Cardiac muscle cell (in vitro differentiated cells and primary cell): ENCODE results near the gene CCDC90B. TPM values are rescaled to one million over a fixed set of nuclear protein-coding genes. Genes with fewer than 3 reads are reported as not detected.

Experiments used
- DNase-seq, 2 donors: peaks; one replicate each; pipeline versions ENCODE4 v3.0.0 to v3.0.0-alpha.2; 2010 to 2017; ENCODE audit warnings: low read depth in 1 of 2, low spot score in 1 of 2
- H3K27ac ChIP-seq: fragments of 200-600 bp; sonication (generic); 2 replicates; pipeline ENCODE4 v1.5.1; 2016
- H3K27me3 ChIP-seq: fragments of 200-600 bp; sonication (generic); 2 replicates; pipeline ENCODE4 v1.6.0; 2016; ENCODE audit warnings: control low read depth
- H3K36me3 ChIP-seq: fragments of 200-600 bp; sonication (generic); 2 replicates; pipeline ENCODE4 v1.5.1; 2016; ENCODE audit warnings: control low read depth
- H3K4me1 ChIP-seq: fragments of 200-600 bp; sonication (generic); 2 replicates; pipeline ENCODE4 v1.8.1; 2017; ENCODE audit warnings: low read depth, mild to moderate bottlenecking, mixed run types
- H3K4me3 ChIP-seq: fragments of 200-600 bp; sonication (generic); 2 replicates; pipeline ENCODE4 v1.5.1; 2016; ENCODE audit warnings: mild to moderate bottlenecking
- H3K9me3 ChIP-seq: fragments of 200-600 bp; sonication (generic); 2 replicates; pipeline ENCODE4 v1.5.1; 2017; ENCODE audit warnings: low read depth, mild to moderate bottlenecking, control low read depth
- polyA plus RNA-seq: library from polyadenylated mRNA; unstranded; fragments of >200 nt; fragmentation: Nextera tagmentation; extraction: Ambion mirVana; gene quantifications from 2 replicates; pipeline ENCODE4 v1.2.1, GENCODE V29; 2016
- total RNA-seq: library from RNA; depleted of rRNA; stranded (reverse); fragments of >200 nt; gene quantifications from 2 replicates; pipeline ENCODE4 v1.2.3, GENCODE V29; 2016
- TF ChIP-seq, protein P1 (sequence below): IDR thresholded peaks from 2 replicates; pipeline ENCODE4 v1.5.1; 2012; ENCODE audit warnings: low read depth, mild to moderate bottlenecking, low read length

CCDC90B gene
- total and polyA plus RNA-seq, 2 experiments from 2014 or later, result 58.8 to 94.1 TPM

DNA sequence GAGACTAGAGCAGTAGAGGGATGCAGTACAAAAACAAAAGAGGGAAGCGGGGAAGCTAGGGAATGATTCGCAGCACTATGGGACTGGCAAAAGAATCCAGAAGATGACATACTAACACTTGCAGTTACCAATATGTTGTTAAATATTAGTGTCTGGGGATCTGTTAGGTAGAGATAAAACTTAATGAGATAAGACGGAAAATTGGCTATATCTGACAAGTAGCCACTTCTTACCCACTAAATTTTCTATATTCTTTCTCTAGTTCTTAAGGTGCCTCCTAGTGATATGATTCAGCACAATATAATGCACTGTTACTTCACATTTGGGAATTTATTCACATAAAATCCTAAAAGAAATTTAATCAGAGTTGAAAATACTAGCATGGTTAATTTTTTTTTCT, 30.8 kb downstream of the CCDC90B start:
- DNase-seq, result no peak
- no peaks in the 10 kb centered on the region for H3K4me1 ChIP-seq
- TF ChIP-seq, protein P1, sequence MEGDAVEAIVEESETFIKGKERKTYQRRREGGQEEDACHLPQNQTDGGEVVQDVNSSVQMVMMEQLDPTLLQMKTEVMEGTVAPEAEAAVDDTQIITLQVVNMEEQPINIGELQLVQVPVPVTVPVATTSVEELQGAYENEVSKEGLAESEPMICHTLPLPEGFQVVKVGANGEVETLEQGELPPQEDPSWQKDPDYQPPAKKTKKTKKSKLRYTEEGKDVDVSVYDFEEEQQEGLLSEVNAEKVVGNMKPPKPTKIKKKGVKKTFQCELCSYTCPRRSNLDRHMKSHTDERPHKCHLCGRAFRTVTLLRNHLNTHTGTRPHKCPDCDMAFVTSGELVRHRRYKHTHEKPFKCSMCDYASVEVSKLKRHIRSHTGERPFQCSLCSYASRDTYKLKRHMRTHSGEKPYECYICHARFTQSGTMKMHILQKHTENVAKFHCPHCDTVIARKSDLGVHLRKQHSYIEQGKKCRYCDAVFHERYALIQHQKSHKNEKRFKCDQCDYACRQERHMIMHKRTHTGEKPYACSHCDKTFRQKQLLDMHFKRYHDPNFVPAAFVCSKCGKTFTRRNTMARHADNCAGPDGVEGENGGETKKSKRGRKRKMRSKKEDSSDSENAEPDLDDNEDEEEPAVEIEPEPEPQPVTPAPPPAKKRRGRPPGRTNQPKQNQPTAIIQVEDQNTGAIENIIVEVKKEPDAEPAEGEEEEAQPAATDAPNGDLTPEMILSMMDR, result no peak
- H3K4me3 ChIP-seq, result no peak overlapping the region
- no peaks in the 10 kb centered on the region for H3K9me3 ChIP-seq
- no peaks in the 10 kb centered on the region for H3K36me3 ChIP-seq
- H3K27me3 ChIP-seq, result no peaks in the 10 kb centered on the region
- H3K27ac ChIP-seq, result no peak overlapping the region

DNA sequence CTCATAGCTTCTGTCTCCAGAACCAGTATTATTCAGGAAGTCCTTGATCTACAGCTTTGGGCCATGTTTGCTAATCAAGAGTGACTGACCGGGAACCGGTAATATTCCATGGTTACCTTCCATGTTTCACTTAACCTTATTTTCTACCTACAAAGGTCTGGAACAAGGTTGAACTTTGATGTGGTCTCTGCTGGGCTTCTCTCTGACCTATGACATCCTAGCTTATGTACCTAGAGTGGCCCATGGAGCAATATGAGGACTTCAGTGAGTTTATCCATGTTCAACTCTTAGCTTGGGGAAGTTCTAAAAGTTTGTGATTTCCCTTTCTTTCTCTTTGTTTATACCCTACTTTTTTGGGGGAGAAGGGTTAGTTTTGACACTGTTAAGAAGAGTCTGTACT, 33.2 kb downstream of the CCDC90B start:
- no peak overlapping the region for H3K27ac ChIP-seq
- no peaks in the 10 kb centered on the region for H3K36me3 ChIP-seq

GRCh38 chr11:83252266-83252665, 33.9 kb downstream of the CCDC90B start:
- TF ChIP-seq, protein P1, result no peak
- H3K27me3 ChIP-seq, result no peaks in the 10 kb centered on the region
- no peak for DNase-seq
- no peak overlapping the region for H3K4me3 ChIP-seq
- no peaks in the 10 kb centered on the region for H3K9me3 ChIP-seq
- no peaks in the 10 kb centered on the region for H3K4me1 ChIP-seq
- H3K36me3 ChIP-seq, result no peaks in the 10 kb centered on the region
- no peak overlapping the region for H3K27ac ChIP-seq

More for the DNA sequence above, 33.2 kb downstream of the CCDC90B start:
- H3K4me3 ChIP-seq, result no peak overlapping the region
- no peaks in the 10 kb centered on the region for H3K9me3 ChIP-seq
- no peaks in the 10 kb centered on the region for H3K4me1 ChIP-seq
- TF ChIP-seq, protein P1, result no peak
- no peak for DNase-seq
- H3K27me3 ChIP-seq, result no peaks in the 10 kb centered on the region

DNA sequence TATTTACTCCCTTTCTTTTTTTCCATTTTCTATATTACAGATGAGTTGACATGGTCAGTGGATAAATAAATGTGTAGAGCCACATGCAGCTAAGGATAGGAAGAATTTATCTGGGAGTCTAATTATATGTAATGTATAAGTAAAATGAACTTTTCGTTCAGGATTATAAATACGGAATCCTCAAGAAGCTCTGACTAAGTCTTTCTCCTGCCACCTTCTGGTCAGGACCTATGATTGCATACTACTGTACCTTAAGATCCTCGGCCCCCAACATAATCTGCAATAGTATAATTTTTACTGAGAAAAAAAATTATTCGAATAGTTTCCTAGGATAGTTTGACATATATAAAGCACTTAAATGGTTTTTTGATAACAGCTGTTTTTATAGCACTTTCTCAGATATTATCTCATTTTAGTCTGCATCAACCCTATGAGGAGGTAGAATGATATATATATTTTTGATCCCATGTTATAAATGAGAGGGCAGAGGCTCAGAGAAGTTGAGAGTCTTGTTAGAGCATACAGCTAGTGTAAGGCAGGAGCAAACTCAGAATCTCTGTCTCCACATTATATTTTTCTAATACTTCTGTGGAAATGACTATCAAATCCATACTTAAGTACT, 36.1 kb downstream of the CCDC90B start:
- TF ChIP-seq, protein P1, result peak; percentile 74
- Histone ChIP-seq H3K36me3 (no peaks in the 10 kb centered on the region), H3K9me3 (no peaks in the 10 kb centered on the region), H3K4me1 (no peaks in the 10 kb centered on the region), H3K27me3 (no peaks in the 10 kb centered on the region), H3K4me3 (no peak overlapping the region), H3K27ac (no peak overlapping the region)
- peak; percentile 46 to 69 for DNase-seq

DNA sequence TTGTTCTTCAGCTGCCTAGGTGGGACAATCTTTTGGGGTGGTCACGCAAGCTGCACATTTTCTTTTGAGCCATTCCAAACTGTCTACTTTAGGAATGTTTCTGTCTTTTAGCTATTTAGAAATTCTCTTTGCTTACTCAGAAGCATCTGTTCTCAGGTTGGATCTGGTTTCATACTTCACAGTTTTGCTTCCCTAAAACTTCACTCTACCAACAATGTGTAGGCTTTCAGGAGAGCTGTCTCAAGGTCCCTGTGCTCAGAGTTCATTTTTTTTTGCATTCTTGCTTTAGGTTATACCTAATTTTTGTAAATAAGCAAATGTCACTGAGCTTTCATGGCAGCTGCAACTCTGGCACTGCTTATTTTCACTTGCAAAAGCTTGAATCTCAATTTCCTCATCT, 36.7 kb downstream of the CCDC90B start:
- no peaks in the 10 kb centered on the region for H3K36me3 ChIP-seq
- H3K4me3 ChIP-seq, result no peak overlapping the region
- no peaks in the 10 kb centered on the region for H3K27me3 ChIP-seq
- no peak overlapping the region for H3K27ac ChIP-seq
- no peaks in the 10 kb centered on the region for H3K4me1 ChIP-seq
- TF ChIP-seq, protein P1, result no peak
- no peaks in the 10 kb centered on the region for H3K9me3 ChIP-seq
- DNase-seq, result no peak
